Measurements from ENCODE around the gene UBE3B. TPM values are rescaled to one million over a fixed set of nuclear protein-coding genes. Genes with fewer than 3 reads are reported as not detected.

Gene UBE3B
- total RNA-seq, 4 donors from 2014 or later, result 45.2 to 63.6 (median 62.8) TPM

GRCh38 chr12:109432431-109432830 lies 45.0 kb upstream of the UBE3B start:
- no peak for ATAC-seq

GRCh38 chr12:109432842-109433304 lies 44.6 kb upstream of the UBE3B start:
- H3K4me1 ChIP-seq, result peaks cover 0 to 18% (median 2%) of the 10 kb centered on the region in 3 donors
- WGBS, 2 donors (ENCODE audit: low coverage in 1 of 2), result 23 to 25% methylated on average over 8 to 12 of the region's 14 CpGs
- peak in 3 of 4 experiments; percentile 67 to 87 (median 74) for TF ChIP-seq CTCF (IDR thresholded peaks at IDR 0.05)
- TF ChIP-seq EP300 (IDR thresholded peaks at IDR 0.05), result no peak
- H3K27ac ChIP-seq, result peak overlapping the region in 1 of 4 donors; percentile 47
- H3K4me3 ChIP-seq, result no peak overlapping the region
- H3K36me3 ChIP-seq, result no peaks in the 10 kb centered on the region
- H3K9me3 ChIP-seq, result no peaks in the 10 kb centered on the region
- peak; percentile 21 for ATAC-seq
- H3K27me3 ChIP-seq, result no peaks in the 10 kb centered on the region

More at GRCh38 chr12:109432431-109432830, 45.0 kb upstream of the UBE3B start:
- H3K4me3 ChIP-seq, result no peak overlapping the region
- no peak overlapping the region for H3K27ac ChIP-seq
- TF ChIP-seq EP300 (IDR thresholded peaks at IDR 0.05) (no peak), POLR2AphosphoS5 (IDR thresholded peaks at IDR 0.05) (no peak), CTCF (IDR thresholded peaks at IDR 0.05) (no peak)
- H3K27me3 ChIP-seq, result no peaks in the 10 kb centered on the region
- WGBS, 2 donors (ENCODE audit: low coverage in 1 of 2), result 76 to 82% methylated on average over 4 of the region's 6 CpGs
- no peaks in the 10 kb centered on the region for H3K9me3 ChIP-seq
- peaks cover 0 to 18% (median 2%) of the 10 kb centered on the region in 3 donors for H3K4me1 ChIP-seq
- no peaks in the 10 kb centered on the region for H3K36me3 ChIP-seq

- WGBS, 2 donors (ENCODE audit: low coverage in 1 of 2), result 72 to 93% methylated on average over 2 to 4 of the region's 4 CpGs
- ATAC-seq, result peak; percentile 22
- Histone ChIP-seq H3K4me1 (peaks cover 0 to 15% (median 2%) of the 10 kb centered on the region in 3 donors), H3K27ac (no peak overlapping the region), H3K4me3 (no peak overlapping the region), H3K36me3 (no peaks in the 10 kb centered on the region), H3K27me3 (no peaks in the 10 kb centered on the region), H3K9me3 (no peaks in the 10 kb centered on the region)
- no peak for TF ChIP-seq POLR2AphosphoS5 (IDR thresholded peaks at IDR 0.05)
- no peak for TF ChIP-seq EP300 (IDR thresholded peaks at IDR 0.05)
- peak in 2 of 4 experiments; percentile 20 to 26 for TF ChIP-seq CTCF (IDR thresholded peaks at IDR 0.05)
- TF ChIP-seq POLR2A (IDR thresholded peaks at IDR 0.05), result no peak
These were observed 43.8 kb upstream of the UBE3B start for GRCh38 chr12:109433618-109434017.

- H3K36me3 ChIP-seq, result no peaks in the 10 kb centered on the region
- H3K4me1 ChIP-seq, result peaks cover 0 to 15% (median 2%) of the 10 kb centered on the region in 3 donors
- no peaks in the 10 kb centered on the region for H3K9me3 ChIP-seq
- H3K27me3 ChIP-seq, result no peaks in the 10 kb centered on the region
- ATAC-seq, result no peak
- TF ChIP-seq POLR2A (IDR thresholded peaks at IDR 0.05) (no peak), CTCF (IDR thresholded peaks at IDR 0.05) (no peak), POLR2AphosphoS5 (IDR thresholded peaks at IDR 0.05) (no peak), EP300 (IDR thresholded peaks at IDR 0.05) (no peak)
- H3K27ac ChIP-seq, result no peak overlapping the region
- H3K4me3 ChIP-seq, result no peak overlapping the region
- 78 to 80% methylated on average over 2 to 7 of the region's 7 CpGs for WGBS, 2 donors (ENCODE audit: low coverage in 1 of 2)
These were observed 42.9 kb upstream of the UBE3B start for GRCh38 chr12:109434582-109434981.

GRCh38 chr12:109435428-109436187 lies 41.8 kb upstream of the UBE3B start:
- no peaks in the 10 kb centered on the region for H3K27me3 ChIP-seq

More at GRCh38 chr12:109435428-109436187, 41.8 kb upstream of the UBE3B start:
- H3K4me1 ChIP-seq, result peaks cover 0 to 15% (median 2%) of the 10 kb centered on the region in 3 donors
- no peak for ATAC-seq
- H3K36me3 ChIP-seq, result no peaks in the 10 kb centered on the region
- no peak overlapping the region for H3K27ac ChIP-seq
- H3K9me3 ChIP-seq, result no peaks in the 10 kb centered on the region
- no peak overlapping the region for H3K4me3 ChIP-seq
- 80 to 90% methylated on average over 2 to 12 of the region's 17 CpGs for WGBS, 2 donors (ENCODE audit: low coverage in 1 of 2)
- no peak for TF ChIP-seq CTCF (IDR thresholded peaks at IDR 0.05)
